ENCODE results near the gene ANKLE2. TPM values are rescaled to one million over a fixed set of nuclear protein-coding genes. Genes with fewer than 3 reads are reported as not detected.

Gene ANKLE2
- total and polyA plus RNA-seq, 2 of the 8 experiments (the other 6 are each of a cell fraction or from before 2014, with no cell fraction given) = 41.0 to 64.9 TPM

GRCh38 chr12:132731574-132731973 is 30.1 kb downstream of the ANKLE2 start:
- Histone ChIP-seq H2AFZ (ENCODE audit: low read length) (no peak overlapping the region), H3K79me2 (ENCODE audit: control insufficient read depth in 1 of 2, insufficient read depth in 2 of 2, low read length in 2 of 2) (no peaks in the 10 kb centered on the region; a peak in 1 of 4 replicates), H2BK120ac (replicated peaks; ENCODE audit: low read depth, low read length) (no peak overlapping the region), H3K4me2 (ENCODE audit: insufficient read depth in 1 of 2, low read depth in 2 of 2, low read length in 2 of 2) (no peak overlapping the region), H3K36me3 (ENCODE audit: control insufficient read depth in 2 of 4, insufficient read depth in 4 of 4, low read length in 3 of 4) (peaks cover 48 to 87% (median 78%) of the 10 kb centered on the region in 4 experiments), H3K9ac (replicated peaks in 1 of 4; ENCODE audit: extremely low read depth in 1 of 4, low read depth in 3 of 4, low read length in 3 of 4) (no peak overlapping the region), H2BK5ac (ENCODE audit: low read depth, low read length) (no peak overlapping the region), H2BK20ac (ENCODE audit: low read length) (no peak overlapping the region), H4K91ac (replicated peaks; ENCODE audit: insufficient read length, low read length) (no peak overlapping the region), H3K9me3 (ENCODE audit: insufficient read depth in 2 of 2, low read depth in 1 of 2, low read length in 1 of 2) (peaks cover 0 to 8% of the 10 kb centered on the region in 2 experiments; a peak in 1 of 4 replicates), H3K14ac (ENCODE audit: insufficient read length) (no peak overlapping the region), H4K20me1 (replicated peaks in 1 of 2; ENCODE audit: control insufficient read depth in 1 of 2, insufficient read depth in 2 of 2, low read length in 2 of 2) (peaks cover 6 to 13% of the 10 kb centered on the region in 2 experiments), H4K5ac (ENCODE audit: insufficient read length, low read depth, low read length) (no peak overlapping the region), H2BK12ac (ENCODE audit: low read depth, low read length) (no peak overlapping the region), H3K56ac (replicated peaks; ENCODE audit: insufficient read length, low read depth, low read length) (no peak overlapping the region), H3K4ac (replicated peaks; ENCODE audit: insufficient read length, low read depth, low read length) (no peak overlapping the region), H3K4me1 (replicated peaks in 1 of 4; ENCODE audit: control insufficient read depth in 3 of 4, insufficient read depth in 4 of 4, low read length in 3 of 4) (no peaks in the 10 kb centered on the region; a peak in 1 of 7 replicates), H2BK15ac (ENCODE audit: low read length) (no peak overlapping the region), H4K8ac (ENCODE audit: extremely low read depth, insufficient read depth, low read length) (no peak overlapping the region), H3K27me3 (replicated peaks in 1 of 4; ENCODE audit: control insufficient read depth in 3 of 4, extremely low read depth in 1 of 4, insufficient read depth in 3 of 4, low read length in 3 of 4) (no peaks in the 10 kb centered on the region), H3K23ac (ENCODE audit: insufficient read length) (no peak overlapping the region), H3K79me1 (ENCODE audit: low read depth, low read length) (no peaks in the 10 kb centered on the region), H3K18ac (ENCODE audit: extremely low read depth, low read length) (no peak overlapping the region), H3K27ac (ENCODE audit: low read depth, low read length) (no peak overlapping the region), H2AK5ac (ENCODE audit: low read depth, low read length) (no peak overlapping the region), H3K23me2 (ENCODE audit: low read depth, low read length) (no peaks in the 10 kb centered on the region), H3K4me3 (ENCODE audit: extremely low read depth in 1 of 4, insufficient read depth in 2 of 4, low read depth in 3 of 4, low read length in 4 of 4) (no peak overlapping the region)
- DNase-seq (ENCODE audit: low read depth in 1 of 2, low spot score in 2 of 2) (no peak), FAIRE-seq (no peak)
- ChIA-PET POLR2A (ENCODE audit: partially characterized antibody) (interaction anchor here (1.1 to 3.1 kb wide), 5 partner anchors 13 to 36 kb away, joined by 3 to 17 read pairs (median 4); no protein-coding TSS in a partner anchor), CTCF (ENCODE audit: partially characterized antibody) (no interaction called here)
- 94% methylated on average over 17 of the region's 17 CpGs; no CpG with 5 or more reads in 1 of the 2 experiments for WGBS, 2 experiments (ENCODE audit: extremely low coverage in 1 of 2, insufficient coverage in 1 of 2, insufficient read length in 1 of 2, insufficient replicate concordance in 2 of 2, low coverage in 1 of 2, low lambda C conversion rate in 2 of 2, missing lambda C conversion rate in 1 of 2)
- TF ChIP-seq BACH1 (IDR thresholded peaks at IDR 0.05; ENCODE audit: low read length) = no peak
- no peak for TF ChIP-seq ZNF274 (IDR thresholded peaks at IDR 0.05; ENCODE audit: borderline replicate concordance, extremely low read depth, low read length)
- no peak for TF ChIP-seq POLR2AphosphoS5 (IDR thresholded peaks at IDR 0.05; ENCODE audit: low read depth, low read length)

Measured in H1 (cell line).